B cell (primary cell): ENCODE data around the gene PARVB. TPM values are rescaled to one million over a fixed set of nuclear protein-coding genes. Genes with fewer than 3 reads are reported as not detected.

Experiments used
- ATAC-seq: fragments of 200-7000 bp; cut with Tn5 transposase; one replicate; pipeline ENCODE4 v1.10.0; 2021; ENCODE audit warnings: low read depth, mild to moderate bottlenecking, moderate number of reproducible peaks, moderate library complexity
- CTCF ChIA-PET: fragments of 350-600 bp; sonication (Branson Sonifier 250); formaldehyde crosslinking; loops from one replicate; lab custom pipeline; 2021; ENCODE audit warnings: antibody characterized with exemption, inconsistent platforms; lab: Charles Lee
- POLR2A ChIA-PET: fragments of 350-600 bp; sonication (Branson Sonifier 250); formaldehyde crosslinking; loops from one replicate; lab custom pipeline; 2021; ENCODE audit warnings: antibody characterized with exemption; lab: Charles Lee
- DNase-seq: peaks from one replicate; pipeline ENCODE4 v3.0.0; 2013
- H2AFZ ChIP-seq: 2 replicates; pipeline ENCODE4 v1.6.1; 2012; ENCODE audit warnings: mild to moderate bottlenecking, low read depth, low read length; ENCODE audit not compliant: insufficient read depth, poor library complexity, severe bottlenecking
- H3K27ac ChIP-seq, 2 donors: 1 replicate in 1 of 2; 2 replicates in 1 of 2; pipeline ENCODE4 v1.5.1; 2012 to 2013; ENCODE audit warnings: low read length in 2 of 2, mild to moderate bottlenecking in 2 of 2, moderate library complexity in 1 of 2
- H3K27me3 ChIP-seq, 4 experiments: fragments of 200-600 bp in 1 of 4; sonication (generic) in 1 of 4; replicated peaks in 1 of 4; 1 replicate in 2 of 4; 2 replicates in 2 of 4; pipeline versions ENCODE4 v1.6.1 to v1.7.0; 2013 to 2016; ENCODE audit warnings: low read length in 3 of 4, mild to moderate bottlenecking in 2 of 4, mixed read lengths in 1 of 4, moderate library complexity in 1 of 4; ENCODE audit not compliant: insufficient read depth in 4 of 4, control insufficient read depth in 3 of 4; ENCODE audit errors: control extremely low read depth in 1 of 4
- H3K36me3 ChIP-seq, 2 experiments: replicated peaks in 1 of 2; 1 replicate in 1 of 2; 2 replicates in 1 of 2; pipeline versions ENCODE4 v1.6.1 to v1.7.1; 2013; ENCODE audit warnings: low read length in 1 of 2; ENCODE audit not compliant: insufficient read depth in 2 of 2, control insufficient read depth in 1 of 2; ENCODE audit errors: control extremely low read depth in 1 of 2, extremely low read depth in 1 of 2
- H3K4me1 ChIP-seq, 2 donors: fragments of 200-600 bp in 1 of 2; sonication (generic) in 1 of 2; 1 replicate in 1 of 2; 2 replicates in 1 of 2; pipeline versions ENCODE4 v1.5.1 to v1.6.1; 2013 to 2017; ENCODE audit warnings: low read length in 2 of 2; ENCODE audit not compliant: control insufficient read depth in 2 of 2, insufficient read depth in 2 of 2
- H3K4me2 ChIP-seq: replicated peaks from 2 replicates; pipeline ENCODE3; 2012; ENCODE audit warnings: mild to moderate bottlenecking, low read depth, low read length; ENCODE audit not compliant: poor library complexity, severe bottlenecking
- H3K4me3 ChIP-seq, 5 experiments: fragments of 200-600 bp in 1 of 5; sonication (generic) in 1 of 5; 1 replicate in 3 of 5; 2 replicates in 2 of 5; pipeline versions ENCODE4 v1.5.1 to v1.7.0; 2011 to 2016; ENCODE audit warnings: low read length in 4 of 5, mild to moderate bottlenecking in 4 of 5, low read depth in 2 of 5, control low read depth in 1 of 5, moderate library complexity in 1 of 5; ENCODE audit not compliant: insufficient read depth in 1 of 5; ENCODE audit errors: control extremely low read depth in 1 of 5, extremely low read depth in 1 of 5
- H3K79me2 ChIP-seq: fragments of 200-600 bp; sonication (generic); one replicate; pipeline ENCODE4 v1.6.0; 2016; ENCODE audit warnings: low read length; ENCODE audit not compliant: control insufficient read depth, insufficient read depth
- H3K9ac ChIP-seq: fragments of 200-600 bp; sonication (generic); 2 replicates; pipeline ENCODE4 v1.6.1; 2017; ENCODE audit warnings: mild to moderate bottlenecking, low read length, moderate library complexity
- H3K9me3 ChIP-seq, 3 donors: one replicate each; pipeline versions ENCODE4 v1.6.1 to v1.7.1; 2013; ENCODE audit warnings: low read length in 2 of 3; ENCODE audit not compliant: control insufficient read depth in 2 of 3, insufficient read depth in 1 of 3; ENCODE audit errors: control extremely low read depth in 1 of 3
- H4K20me1 ChIP-seq: 2 replicates; pipeline ENCODE4 v1.6.0; 2012; ENCODE audit warnings: mild to moderate bottlenecking, low read length; ENCODE audit not compliant: insufficient read depth, control insufficient read depth, poor library complexity, severe bottlenecking
- H3K27ac Mint-ChIP-seq: one replicate; pipeline ENCODE4 v1.8.0; 2021; ENCODE audit warnings: mixed read lengths
- H3K27me3 Mint-ChIP-seq: one replicate; pipeline ENCODE4 v1.8.0; 2021; ENCODE audit warnings: mixed read lengths
- H3K4me1 Mint-ChIP-seq: one replicate; pipeline ENCODE4 v1.8.0; 2021; ENCODE audit warnings: mixed read lengths
- H3K4me3 Mint-ChIP-seq: one replicate; pipeline ENCODE4 v1.8.0; 2021; ENCODE audit warnings: mixed read lengths
- H3K9me3 Mint-ChIP-seq: one replicate; pipeline ENCODE4 v1.8.0; 2022; ENCODE audit warnings: mixed read lengths; ENCODE audit not compliant: insufficient read depth
- CTCF ChIP-seq: fragments of 200-600 bp; IDR thresholded peaks from one replicate; pipeline ENCODE4 v1.8.0; 2022; ENCODE audit warnings: antibody characterized with exemption, mild to moderate bottlenecking
- EZH2 ChIP-seq: IDR thresholded peaks from 2 replicates; pipeline ENCODE4 v1.6.1; 2012; ENCODE audit warnings: borderline replicate concordance, low read depth, mild to moderate bottlenecking, moderate library complexity, low read length; ENCODE audit not compliant: insufficient read depth, poor library complexity, severe bottlenecking
- whole genome bisulfite sequencing: methylation state at CpG from one replicate; pipeline ENCODE4 v1.1.5; 2013; ENCODE audit warnings: missing lambda C conversion rate; ENCODE audit not compliant: insufficient coverage; 5-methylcytosine and 5-hydroxymethylcytosine counted together
- intact Hi-C: fragments of 100-400 bp; cut with micrococcal nuclease; formaldehyde crosslinking; loops from one replicate; pipeline ENCODE4 v1.10.0; 2022
- polyA plus RNA-seq: library from polyadenylated mRNA; depleted of rRNA; stranded (reverse); fragments of >200 nt; gene quantifications from 2 replicates; pipeline ENCODE4 v1.2.3, GENCODE V29; 2012
- total RNA-seq, 2 donors: library from RNA; stranded (reverse); fragments of 120-200 nt in 1 of 2; gene quantifications; 1 replicate in 1 of 2; 2 replicates in 1 of 2; pipeline versions ENCODE4 v1.2.3 to v1.2.4, GENCODE V29; 2013 to 2022

PARVB gene
- total and polyA plus RNA-seq, 2 donors (not counting 1 experiment from before 2014, with no cell fraction given): 48.0 to 49.4 TPM

- Histone ChIP-seq H3K36me3 (peaks cover 0 to 2% of the 10 kb centered on the region in 2 experiments), H3K4me2 (no peak overlapping the region), H3K4me1 (peaks cover 21 to 24% of the 10 kb centered on the region in 2 donors), H4K20me1 (peaks cover 41% of the 10 kb centered on the region), H3K4me3 (no peak overlapping the region), H3K9ac (no peak overlapping the region), H3K27ac (no peak overlapping the region), H2AFZ (no peak overlapping the region), H3K79me2 (peaks cover 75% of the 10 kb centered on the region), H3K27me3 (no peaks in the 10 kb centered on the region), H3K9me3 (no peaks in the 10 kb centered on the region)
- H3K4me1 Mint-ChIP-seq: peaks cover 37% of the 10 kb centered on the region
- no peak overlapping the region for H3K27ac Mint-ChIP-seq
- ChIA-PET POLR2A (no interaction called here), CTCF (interaction anchor here (0.7 to 1.5 kb wide), 3 partner anchors 13 to 46 kb away, joined by 3 to 5 read pairs (median 3); no protein-coding TSS in a partner anchor)
- H3K9me3 Mint-ChIP-seq: no peaks in the 10 kb centered on the region
- no peaks in the 10 kb centered on the region for H3K27me3 Mint-ChIP-seq
- WGBS: 86% methylated on average over 5 of the region's 8 CpGs
- TF ChIP-seq EZH2 (no peak), CTCF (no peak)
- ATAC-seq (no peak), DNase-seq (no peak)
- intact Hi-C loops: no loop called here
- no peak overlapping the region for H3K4me3 Mint-ChIP-seq
These were observed 15.6 kb downstream of the PARVB start for GRCh38 chr22:44039566-44040171.
